ENCODE results near the gene IL9. TPM values are rescaled to one million over a fixed set of nuclear protein-coding genes. Genes with fewer than 3 reads are reported as not detected.

The IL9 gene
- total and polyA plus RNA-seq, 10 of the 15 experiments (the other 5 are each of a cell fraction or from before 2014, with no cell fraction given), result not detected

GRCh38 chr5:135942202-135942771 is 46.6 kb upstream of the IL9 start:
- RAD21 ChIA-PET (ENCODE audit: unreplicated experiment), result interaction anchor here (0.8 kb wide), 2 partner anchors 231 to 238 kb away, joined by 3 read pairs; no protein-coding TSS in a partner anchor
- no peak overlapping the region for H3K9ac ChIP-seq (ENCODE audit: control insufficient read depth, insufficient read depth, low read length)
- no TSS peak for BruUV-seq (replicated peaks)
- POLR2A ChIA-PET, result no interaction called here
- 3% methylated on average over 3 of the region's 3 CpGs for WGBS (ENCODE audit: insufficient coverage, insufficient replicate concordance, low lambda C conversion rate, missing lambda C conversion rate)
- TF ChIP-seq IRF5 (IDR thresholded peaks at IDR 0.05; ENCODE audit: borderline replicate concordance), result no peak
- no peak for TF ChIP-seq KLF5 (IDR thresholded peaks at IDR 0.05; ENCODE audit: partially characterized antibody)
- TF ChIP-seq MAX (IDR thresholded peaks at IDR 0.05; ENCODE audit: low read depth, low read length), result no peak
- TF ChIP-seq SIN3A (IDR thresholded peaks at IDR 0.05; ENCODE audit: low read depth, low read length), result no peak
- TF ChIP-seq SREBF1 (IDR thresholded peaks at IDR 0.05; ENCODE audit: low read length), result no peak
- SMC1A ChIA-PET (ENCODE audit: uncharacterized antibody, unreplicated experiment), result interaction anchor here (1.1 to 3.5 kb wide), 4 partner anchors 8 to 272 kb away, joined by 3 to 16 read pairs (median 4); no protein-coding TSS in a partner anchor
- H2AFZ ChIP-seq (ENCODE audit: control insufficient read depth, low read depth, low read length), result no peak overlapping the region
- no peak overlapping the region for H3K4me3 ChIP-seq
- H3K4me1 ChIP-seq (ENCODE audit: control insufficient read depth, insufficient read depth, low read length), result no peaks in the 10 kb centered on the region
- no peaks in the 10 kb centered on the region for H4K20me1 ChIP-seq (ENCODE audit: control insufficient read depth, insufficient read depth)
- H3K79me2 ChIP-seq (ENCODE audit: control insufficient read depth, insufficient read depth, low read length), result no peaks in the 10 kb centered on the region
- DNase-seq (ENCODE audit: low read depth, low spot score) (no peak), FAIRE-seq (no peak), ATAC-seq (no peak)
- peaks cover 0 to 2% of the 10 kb centered on the region in 2 experiments; a peak in 2 of 4 replicates for H3K27me3 ChIP-seq (replicated peaks in 1 of 2; ENCODE audit: control insufficient read depth in 2 of 2, insufficient read depth in 2 of 2, low read length in 1 of 2)
- H3K4me2 ChIP-seq (ENCODE audit: control insufficient read depth, insufficient read depth), result no peak overlapping the region
- H3K9me3 ChIP-seq (replicated peaks; ENCODE audit: control insufficient read depth, insufficient read depth, low read length), result no peaks in the 10 kb centered on the region
- in situ Hi-C loops (cut with MboI), result loop anchor here (5.0 kb wide), 1 partner anchor 270 kb away; no protein-coding TSS in a partner anchor
- H3K36me3 ChIP-seq (ENCODE audit: control insufficient read depth in 2 of 2, insufficient read depth in 2 of 2, low read length in 1 of 2), result no peaks in the 10 kb centered on the region
- CTCF ChIA-PET, result interaction anchor here (1.0 to 3.9 kb wide), 7 partner anchors 8 to 271 kb away, joined by 3 to 19 read pairs (median 3); no protein-coding TSS in a partner anchor
- H3K27ac ChIP-seq (ENCODE audit: control insufficient read depth, insufficient read depth), result no peak overlapping the region
- intact Hi-C loops (cut with micrococcal nuclease; ENCODE audit: unreplicated experiment), result no loop called here
